Prostate gland (tissue), 2 donors: ENCODE results near the gene OR4Q3.
"Not testable (repeated sequence)": the region's sequence is repeated elsewhere in the genome, so short reads cannot be mapped to it uniquely, and the experiment has no call there.

Source experiments
- POLR2A ChIP-seq: fragments of 450-650 bp; IDR thresholded peaks from one replicate; pipeline ENCODE4 v1.6.1; 2016; ENCODE audit warnings: antibody characterized with exemption, mild to moderate bottlenecking
- TF ChIP-seq, protein P1 (sequence below), 4 experiments: fragments of 200-600 bp in 2 of 4; fragments of 450-650 bp in 2 of 4; sonication (generic) in 2 of 4; IDR thresholded peaks; 1 replicate in 3 of 4; 2 replicates in 1 of 4; pipeline ENCODE4 v1.5.1; 2016 to 2019; ENCODE audit warnings: antibody characterized with exemption in 4 of 4, mild to moderate bottlenecking in 2 of 4, moderate library complexity in 2 of 4

GRCh38 chr14:19733893-19734292 is 9.5 kb upstream of the OR4Q3 start:
- TF ChIP-seq, protein P1, sequence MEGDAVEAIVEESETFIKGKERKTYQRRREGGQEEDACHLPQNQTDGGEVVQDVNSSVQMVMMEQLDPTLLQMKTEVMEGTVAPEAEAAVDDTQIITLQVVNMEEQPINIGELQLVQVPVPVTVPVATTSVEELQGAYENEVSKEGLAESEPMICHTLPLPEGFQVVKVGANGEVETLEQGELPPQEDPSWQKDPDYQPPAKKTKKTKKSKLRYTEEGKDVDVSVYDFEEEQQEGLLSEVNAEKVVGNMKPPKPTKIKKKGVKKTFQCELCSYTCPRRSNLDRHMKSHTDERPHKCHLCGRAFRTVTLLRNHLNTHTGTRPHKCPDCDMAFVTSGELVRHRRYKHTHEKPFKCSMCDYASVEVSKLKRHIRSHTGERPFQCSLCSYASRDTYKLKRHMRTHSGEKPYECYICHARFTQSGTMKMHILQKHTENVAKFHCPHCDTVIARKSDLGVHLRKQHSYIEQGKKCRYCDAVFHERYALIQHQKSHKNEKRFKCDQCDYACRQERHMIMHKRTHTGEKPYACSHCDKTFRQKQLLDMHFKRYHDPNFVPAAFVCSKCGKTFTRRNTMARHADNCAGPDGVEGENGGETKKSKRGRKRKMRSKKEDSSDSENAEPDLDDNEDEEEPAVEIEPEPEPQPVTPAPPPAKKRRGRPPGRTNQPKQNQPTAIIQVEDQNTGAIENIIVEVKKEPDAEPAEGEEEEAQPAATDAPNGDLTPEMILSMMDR (IDR thresholded peaks at IDR 0.05): not testable (repeated sequence)
- not testable (repeated sequence) for TF ChIP-seq POLR2A
